HG03439 (cell line): ENCODE measurements around the gene SLC2A13.
"Not testable (repeated sequence)": the region's sequence is repeated elsewhere in the genome, so short reads cannot be mapped to it uniquely, and the experiment has no call there.

Source experiments
- ATAC-seq: cut with Tn5 transposase; IDR thresholded peaks from one replicate; pipeline ENCODE4 v1.9.1; 2021; ENCODE audit warnings: mild to moderate bottlenecking, moderate library complexity; ENCODE audit not compliant: unreplicated experiment

Gene SLC2A13

GRCh38 chr12:39935839-39936238 is 170.0 kb downstream of the SLC2A13 start:
- no peak for ATAC-seq

DNA sequence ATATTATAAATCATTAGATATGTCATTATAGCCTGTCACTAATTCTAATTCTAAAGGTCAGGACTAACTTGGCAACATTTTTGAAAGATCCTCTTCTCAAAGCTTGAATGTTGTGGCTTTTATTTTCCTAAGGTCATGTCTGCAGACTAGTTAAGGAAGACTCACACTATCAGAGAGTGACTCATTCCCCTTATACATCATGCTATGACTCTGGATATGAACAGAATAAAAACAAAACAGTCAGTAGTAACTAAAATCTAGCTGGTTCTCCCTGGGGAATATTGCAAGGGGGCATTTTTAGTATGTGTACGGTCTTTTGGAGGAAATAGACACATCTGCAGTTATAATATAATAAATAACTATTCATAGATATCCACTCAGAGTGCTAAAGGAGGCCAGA is 170.6 kb downstream of the SLC2A13 start:
- ATAC-seq: no peak

- ATAC-seq: no peak
Observed at GRCh38 chr12:39931857-39932256, 174.0 kb downstream of the SLC2A13 start.

- ATAC-seq: no peak
Observed at GRCh38 chr12:39931231-39931630, 174.7 kb downstream of the SLC2A13 start.

GRCh38 chr12:39930101-39930500 is 175.8 kb downstream of the SLC2A13 start:
- ATAC-seq: no peak

DNA sequence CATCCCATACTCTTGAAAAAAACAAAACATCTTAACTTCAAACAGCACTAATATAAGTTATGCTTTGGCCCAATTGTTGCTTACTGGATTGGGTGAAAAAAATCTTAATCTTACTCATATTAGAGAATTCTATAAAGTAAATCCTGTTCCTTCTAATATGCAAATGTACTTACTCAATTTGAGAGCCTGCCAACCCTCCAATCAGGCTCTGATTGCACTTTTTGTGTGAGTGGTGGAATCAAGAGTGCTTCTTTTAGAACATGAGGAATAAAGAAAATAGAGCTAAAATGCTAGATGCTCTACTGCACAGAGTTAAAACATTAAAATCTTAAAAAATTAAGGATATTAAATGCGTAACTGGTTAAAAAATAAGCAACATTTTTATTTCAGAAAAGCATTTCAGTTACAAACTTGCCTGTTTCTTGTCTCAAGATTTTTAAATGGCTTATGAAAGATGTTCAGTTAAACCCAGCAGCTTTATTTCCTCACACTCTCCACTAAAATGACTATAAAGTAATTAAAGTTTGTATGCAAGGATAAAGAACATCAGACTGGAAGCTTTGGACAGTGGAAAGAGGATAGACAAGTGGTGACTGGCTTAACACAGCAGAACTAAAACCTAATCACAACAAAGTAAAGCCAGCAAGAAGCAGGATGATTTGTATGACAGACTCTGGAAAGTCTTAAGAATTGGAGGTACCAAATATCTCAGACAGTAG is 177.5 kb downstream of the SLC2A13 start:
- ATAC-seq: no peak

GRCh38 chr12:39923364-39923763 is 182.5 kb downstream of the SLC2A13 start:
- no peak for ATAC-seq

GRCh38 chr12:39922598-39922997 is 183.3 kb downstream of the SLC2A13 start:
- ATAC-seq: not testable (repeated sequence)

GRCh38 chr12:39920647-39921046 is 185.2 kb downstream of the SLC2A13 start:
- no peak for ATAC-seq

GRCh38 chr12:39920222-39920621 is 185.7 kb downstream of the SLC2A13 start:
- no peak for ATAC-seq

- ATAC-seq: no peak
Observed at GRCh38 chr12:39919790-39920189, 186.1 kb downstream of the SLC2A13 start.

DNA sequence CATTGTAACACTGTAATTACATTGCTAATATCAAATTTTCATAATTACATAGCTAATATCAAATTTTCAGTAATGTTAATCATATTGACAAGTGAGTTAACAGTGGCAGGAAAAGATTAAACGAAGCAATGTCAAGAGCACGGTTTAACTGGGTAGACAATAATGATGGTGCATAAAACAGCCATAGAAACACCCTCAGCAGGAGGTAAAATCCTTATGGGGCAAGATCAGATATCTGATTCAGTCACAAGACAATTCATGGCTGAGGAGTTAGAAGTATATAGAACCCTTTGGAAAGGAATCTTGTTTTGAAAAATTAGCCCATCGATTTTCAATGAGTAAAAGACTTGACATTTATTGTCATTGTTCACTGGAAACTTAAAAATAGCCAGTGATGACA is 190.6 kb downstream of the SLC2A13 start:
- ATAC-seq: no peak

GRCh38 chr12:39912211-39912980 is 193.5 kb downstream of the SLC2A13 start:
- ATAC-seq: no peak

GRCh38 chr12:39906237-39906636 is 199.6 kb downstream of the SLC2A13 start:
- no peak for ATAC-seq

DNA sequence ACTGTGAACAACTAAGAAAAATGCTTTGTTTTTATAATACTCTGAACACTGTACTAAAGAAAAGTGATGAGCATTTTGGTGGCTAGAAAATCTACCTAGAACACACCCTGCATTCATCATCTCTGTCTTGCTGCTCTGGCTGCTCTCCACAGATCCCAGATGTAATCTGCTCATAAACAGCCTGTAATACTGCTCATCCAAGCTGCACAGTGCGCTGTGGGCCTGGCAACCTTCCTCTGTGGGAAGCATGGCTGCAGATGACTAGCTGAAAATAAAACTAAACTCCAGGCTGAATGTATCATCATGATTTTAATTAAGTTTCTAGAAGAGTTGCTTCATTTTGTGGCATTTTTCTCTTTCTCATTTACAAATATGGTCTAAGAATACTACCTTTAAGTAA is 200.7 kb downstream of the SLC2A13 start:
- no peak for ATAC-seq

DNA sequence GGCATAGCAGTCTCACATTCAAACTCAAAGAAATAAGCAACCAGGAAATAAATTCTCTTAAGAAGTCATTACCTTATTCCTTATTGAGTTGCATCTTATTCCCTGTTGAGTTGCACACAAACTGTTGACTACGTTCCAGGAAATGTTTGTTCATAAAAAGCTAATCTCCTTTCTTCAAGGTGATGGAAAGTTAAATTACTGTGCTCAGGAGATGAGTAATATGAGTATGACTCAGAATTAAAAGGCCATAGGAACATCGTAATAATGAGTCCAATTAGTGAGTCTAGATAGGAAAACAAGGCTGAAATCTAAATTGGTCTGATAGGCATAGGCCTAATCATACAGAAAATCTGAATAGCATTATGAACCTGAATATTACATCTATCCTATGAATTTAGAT is 203.1 kb downstream of the SLC2A13 start:
- ATAC-seq: no peak

DNA sequence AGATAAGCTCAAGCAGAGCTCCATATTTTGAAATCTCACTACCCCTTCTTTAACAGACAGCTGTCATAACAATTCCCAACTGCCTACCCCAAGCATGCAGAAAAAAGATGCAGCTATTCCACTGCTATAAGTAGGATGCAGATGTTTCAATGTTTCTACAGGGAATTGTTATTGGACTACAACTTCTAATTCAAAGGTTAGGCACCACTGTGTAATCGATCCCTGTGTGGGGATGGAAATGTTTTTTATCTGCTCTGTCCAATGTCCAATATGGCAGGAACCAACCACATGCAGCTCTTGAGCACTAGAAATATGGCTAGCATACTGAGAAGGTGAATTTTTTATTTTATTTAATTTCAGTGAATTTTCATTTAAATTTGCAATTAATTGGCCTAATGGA is 208.6 kb downstream of the SLC2A13 start:
- ATAC-seq: no peak

- not testable (repeated sequence) for ATAC-seq
Observed at GRCh38 chr12:39893388-39893787, 212.5 kb downstream of the SLC2A13 start.

DNA sequence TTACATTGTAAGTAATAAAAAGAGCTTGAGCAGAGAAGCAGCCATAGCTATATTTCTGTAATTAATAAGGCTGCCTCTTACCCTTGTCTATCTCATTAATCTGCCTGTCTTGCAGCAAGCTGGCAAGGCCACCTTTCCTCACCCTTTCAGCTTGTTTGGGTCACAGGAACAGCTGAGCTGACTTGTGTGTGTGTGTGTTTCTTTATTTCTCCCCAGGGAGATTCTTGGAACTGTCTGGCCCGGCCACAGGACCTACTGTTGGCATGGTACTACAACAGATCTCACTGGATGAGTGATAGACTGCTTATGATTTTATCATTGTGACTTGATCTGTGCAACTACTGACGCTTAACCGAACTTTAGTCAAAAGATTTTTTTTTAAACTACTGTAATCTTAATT is 213.7 kb downstream of the SLC2A13 start:
- no peak for ATAC-seq

GRCh38 chr12:39887856-39888255 is 218.0 kb downstream of the SLC2A13 start:
- ATAC-seq: no peak

GRCh38 chr12:39886106-39886505 is 219.8 kb downstream of the SLC2A13 start:
- no peak for ATAC-seq

- ATAC-seq: no peak
Observed at GRCh38 chr12:39884616-39885125, 221.2 kb downstream of the SLC2A13 start.
